ENCODE measurements around the gene R3HDM1. TPM values are rescaled to one million over a fixed set of nuclear protein-coding genes. Genes with fewer than 3 reads are reported as not detected.
"Not testable (repeated sequence)": the region's sequence is repeated elsewhere in the genome, so short reads cannot be mapped to it uniquely, and the experiment has no call there.

R3HDM1 gene
- 26.0 TPM for total RNA-seq

DNA sequence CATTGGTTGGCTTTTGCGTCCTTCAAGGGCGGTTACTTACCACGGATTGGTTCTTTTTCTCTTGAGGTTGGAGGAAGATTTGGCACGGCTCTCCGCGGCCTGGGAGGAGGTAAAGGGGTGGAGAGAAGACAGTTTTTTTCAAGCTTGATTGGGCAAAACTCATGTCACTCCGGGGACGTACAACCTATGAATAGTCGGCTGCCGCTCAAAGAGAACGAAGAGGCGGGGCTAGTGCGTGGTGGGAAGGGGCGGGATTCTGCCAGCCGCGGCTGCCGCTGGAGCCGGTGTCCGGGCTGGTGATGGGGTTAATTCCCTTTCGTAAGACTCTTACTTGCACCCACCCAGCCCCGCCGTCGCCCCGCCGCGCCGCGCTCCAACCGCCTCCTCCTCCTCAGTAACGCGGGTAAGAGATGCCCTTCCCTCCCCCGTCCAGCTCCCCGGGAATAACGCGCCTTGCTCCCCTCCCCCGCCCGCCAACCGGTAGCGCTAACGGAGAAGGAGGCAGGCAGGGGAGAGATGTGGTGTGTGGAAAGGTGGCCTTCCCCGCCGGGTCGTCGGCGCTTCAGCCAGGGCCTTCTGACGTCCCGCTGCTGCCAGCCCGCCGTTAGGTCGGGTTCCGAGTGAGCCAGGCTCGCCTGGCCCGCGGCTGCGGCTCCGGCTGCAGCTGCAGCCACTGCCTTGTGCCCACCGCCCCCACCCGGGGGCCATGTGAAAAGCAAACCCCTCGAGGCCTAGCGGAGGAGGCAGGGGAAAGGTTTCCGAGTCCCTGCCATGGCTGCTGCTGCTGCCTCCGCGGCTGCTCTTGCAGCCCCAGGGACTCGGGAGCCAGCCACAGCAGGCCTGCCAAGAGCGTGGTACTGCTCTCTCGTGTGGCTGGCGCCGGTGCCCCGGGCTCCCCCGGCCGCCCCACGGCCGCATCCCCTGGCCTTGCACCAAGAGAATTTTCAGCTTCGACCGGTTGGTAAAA is at the start of gene R3HDM1:
TSS of gene R3HDM1 (plus strand) at position 254 of the 967 bp plus-strand sequence. CDS start 73,362 bp downstream, outside the sequence.
- peak; percentile 97 for ATAC-seq

DNA sequence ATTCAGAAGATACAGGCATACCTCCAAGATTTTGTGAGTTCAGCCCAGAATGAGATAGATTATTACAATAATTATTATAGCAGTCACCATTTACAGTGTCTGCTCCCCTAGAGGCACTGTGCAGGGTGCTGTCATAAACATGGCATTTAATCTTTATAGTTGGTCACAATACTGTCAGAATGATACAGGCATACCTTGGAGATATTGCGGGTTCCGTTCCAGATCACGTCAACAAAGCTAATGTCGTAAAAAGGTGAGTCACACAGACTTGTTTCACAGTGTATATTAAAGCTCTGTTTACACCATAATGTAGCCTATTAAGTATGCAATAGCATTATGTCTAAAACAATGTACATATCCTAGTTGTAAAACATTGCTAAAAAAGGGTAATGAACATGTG is 45.8 kb upstream of the R3HDM1 start:
- ATAC-seq = no peak

DNA sequence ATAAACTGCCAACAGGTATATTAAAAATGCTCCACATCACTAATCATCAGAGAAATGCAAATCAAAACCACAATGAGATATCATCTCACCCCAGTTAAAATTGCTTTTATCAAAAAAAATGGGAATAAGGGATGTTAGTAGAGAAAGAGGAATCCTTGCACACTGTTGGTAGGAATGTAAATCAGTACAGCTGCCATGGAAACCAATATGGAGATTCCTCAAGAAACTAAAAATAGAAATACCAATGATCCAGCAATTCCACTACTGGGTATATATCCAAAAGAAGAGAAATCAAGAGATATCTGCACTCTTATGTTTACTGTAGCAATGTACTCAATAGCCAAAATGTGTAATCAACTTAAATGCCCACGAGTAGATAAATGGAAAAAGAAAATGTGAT is 40.9 kb upstream of the R3HDM1 start:
- no peak for ATAC-seq

- ATAC-seq = no peak
Measured at GRCh38 chr2:135494503-135494902, 36.8 kb upstream of the R3HDM1 start.

DNA sequence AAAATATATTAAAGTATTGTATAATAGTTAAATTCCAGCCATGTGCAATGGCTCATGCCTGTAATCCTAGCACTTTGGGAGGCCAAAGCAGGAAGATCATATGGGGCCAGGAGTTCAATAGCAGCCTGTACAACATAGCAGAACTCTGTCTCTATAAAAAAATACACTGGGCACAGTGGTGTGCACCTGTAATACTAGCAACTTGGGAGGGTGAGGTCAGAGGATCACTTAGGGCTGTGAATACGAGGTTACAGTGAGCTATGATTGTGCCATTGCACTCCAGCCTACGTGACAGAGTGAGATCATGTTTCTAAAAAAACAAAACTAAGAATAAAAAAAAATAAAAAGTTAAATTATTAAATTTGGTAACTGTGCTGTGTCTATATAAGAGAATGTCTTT is 36.4 kb upstream of the R3HDM1 start:
- no peak for ATAC-seq

DNA sequence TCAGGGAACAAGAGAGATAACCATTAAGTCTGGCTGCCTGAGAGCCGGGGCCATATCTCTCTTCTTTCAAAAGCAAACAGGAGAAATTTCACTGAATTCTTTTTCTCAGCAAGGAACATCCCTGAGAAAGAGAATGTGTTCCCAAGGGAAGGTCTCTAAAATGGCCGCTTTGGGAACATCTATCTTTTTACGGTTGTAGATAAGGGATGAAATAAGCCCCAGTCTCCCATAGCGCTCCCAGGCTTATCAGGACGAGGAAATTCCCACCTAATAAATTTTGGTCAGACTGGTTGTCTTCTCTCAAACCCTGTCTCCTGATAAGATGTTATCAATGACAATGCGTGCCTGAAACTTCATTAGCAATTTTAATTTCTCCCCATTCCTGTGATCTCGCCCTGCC is 32.7 kb upstream of the R3HDM1 start:
- not testable (repeated sequence) for ATAC-seq

GRCh38 chr2:135504811-135505210 is 26.5 kb upstream of the R3HDM1 start:
- no peak for ATAC-seq

DNA sequence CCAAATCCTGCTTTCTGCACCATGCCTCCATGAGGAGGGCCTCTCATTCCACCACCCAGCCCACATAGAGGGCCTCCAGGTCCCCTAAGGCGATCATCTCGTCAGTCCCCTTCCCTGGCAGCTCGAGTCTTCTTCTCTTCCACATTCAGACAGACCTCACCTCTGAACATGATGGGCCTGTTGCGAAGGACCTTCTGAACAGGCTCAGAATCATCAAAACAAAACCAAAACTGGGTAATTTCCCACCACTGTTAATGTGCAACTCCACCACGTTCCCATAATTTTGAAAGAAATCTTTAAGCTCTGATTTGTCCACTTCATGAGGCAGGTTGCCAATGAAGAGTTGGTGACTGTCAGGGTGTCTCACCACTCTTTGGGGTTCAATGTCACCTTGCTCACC is 20.7 kb upstream of the R3HDM1 start:
- no peak for ATAC-seq

DNA sequence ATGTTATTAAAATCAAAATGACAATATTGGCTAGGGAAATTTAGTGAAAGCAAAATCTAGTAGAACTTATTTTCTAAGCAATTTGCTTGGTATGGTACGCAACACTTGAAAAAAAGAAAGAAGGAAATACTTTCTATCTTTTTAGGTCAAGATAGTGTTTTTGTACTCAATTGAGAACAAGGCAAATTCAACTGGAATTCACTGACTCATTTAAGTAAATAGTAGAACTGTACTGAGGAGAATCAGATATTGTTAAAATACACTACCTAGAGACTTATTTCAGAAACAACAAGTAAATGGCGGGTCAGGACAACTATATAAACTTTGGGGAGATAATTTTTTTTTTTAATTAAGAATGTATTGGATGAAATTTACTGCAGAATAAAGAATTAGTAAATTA is 19.2 kb upstream of the R3HDM1 start:
- no peak for ATAC-seq

GRCh38 chr2:135525786-135526185 is 5.5 kb upstream of the R3HDM1 start:
- no peak for ATAC-seq

- no peak for ATAC-seq
Measured at GRCh38 chr2:135528006-135528405, 3.3 kb upstream of the R3HDM1 start.

- peak; percentile 92 for ATAC-seq
Measured at GRCh38 chr2:135530313-135531230, 712 bp upstream of the R3HDM1 start, which contains the start of gene ZRANB3. Gene ZRANB3, minus strand, starts transcription at chr2:135531218.

GRCh38 chr2:135532581-135532980 is 1.3 kb downstream of the R3HDM1 start:
- ATAC-seq = no peak

- ATAC-seq = not testable (repeated sequence)
Measured at GRCh38 chr2:135533545-135533944, 2.3 kb downstream of the R3HDM1 start.

- no peak for ATAC-seq
Measured at GRCh38 chr2:135546436-135546835, 15.2 kb downstream of the R3HDM1 start.

DNA sequence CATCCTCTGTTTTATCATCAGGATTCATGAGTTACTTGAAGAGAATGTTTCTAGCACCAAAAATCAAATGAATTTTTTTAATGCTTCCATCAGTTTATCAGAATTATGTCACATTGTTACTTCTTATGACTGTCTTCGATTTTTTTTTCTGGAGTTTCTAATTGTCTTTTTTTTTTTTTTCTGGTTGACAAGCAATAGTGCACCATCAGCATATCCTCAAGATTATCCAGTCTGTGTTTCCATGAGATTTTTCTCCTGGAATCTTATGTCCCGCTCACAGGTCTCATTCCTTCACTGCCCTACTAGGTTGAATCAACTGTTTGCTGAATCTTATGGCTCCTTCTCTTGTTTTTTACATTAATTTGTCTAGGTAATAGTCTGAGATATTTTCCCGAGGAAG is 16.0 kb downstream of the R3HDM1 start:
- ATAC-seq = no peak

GRCh38 chr2:135551356-135551755 is 20.1 kb downstream of the R3HDM1 start:
- no peak for ATAC-seq

DNA sequence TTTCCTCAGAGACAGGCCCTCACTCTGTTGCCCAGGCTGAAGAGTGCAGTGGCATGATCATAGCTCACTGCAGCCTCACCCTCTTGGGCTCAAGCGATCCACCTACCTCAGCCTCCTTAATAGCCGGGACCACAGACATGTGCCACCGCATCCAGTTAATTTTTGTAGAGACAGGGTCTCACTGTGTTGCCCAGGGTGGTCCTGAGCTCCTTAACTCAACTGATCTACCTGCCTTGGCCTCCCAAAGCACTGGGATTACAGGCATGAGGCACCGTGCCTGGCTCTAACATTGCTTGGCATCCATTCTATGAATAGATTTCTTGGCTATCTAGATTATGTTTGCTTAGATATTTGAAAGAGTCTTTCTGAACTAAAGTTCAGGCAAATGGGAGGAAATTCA is 21.6 kb downstream of the R3HDM1 start:
- no peak for ATAC-seq

GRCh38 chr2:135555311-135555710 is 24.0 kb downstream of the R3HDM1 start:
- ATAC-seq = no peak

DNA sequence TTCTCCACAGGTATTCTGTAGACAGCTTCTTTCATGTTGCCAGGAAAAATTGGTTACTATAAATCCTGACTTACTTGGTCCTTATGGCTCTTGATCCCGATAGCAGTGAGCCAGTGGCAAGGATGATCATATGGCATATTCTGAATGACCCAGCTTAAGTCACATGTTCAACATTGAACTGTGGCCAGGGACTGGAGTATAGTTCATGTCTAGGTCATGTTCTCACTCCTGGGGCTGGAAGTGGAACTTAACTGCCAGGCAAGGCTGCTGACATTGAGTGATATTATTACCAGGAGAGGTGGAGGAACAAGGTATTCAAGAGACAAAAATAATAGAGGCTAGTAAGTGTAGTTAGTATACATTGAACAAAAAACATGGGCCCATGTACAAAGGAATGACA is 26.2 kb downstream of the R3HDM1 start:
- ATAC-seq = no peak

- no peak for ATAC-seq
Measured at GRCh38 chr2:135561925-135562324, 30.6 kb downstream of the R3HDM1 start.

DNA sequence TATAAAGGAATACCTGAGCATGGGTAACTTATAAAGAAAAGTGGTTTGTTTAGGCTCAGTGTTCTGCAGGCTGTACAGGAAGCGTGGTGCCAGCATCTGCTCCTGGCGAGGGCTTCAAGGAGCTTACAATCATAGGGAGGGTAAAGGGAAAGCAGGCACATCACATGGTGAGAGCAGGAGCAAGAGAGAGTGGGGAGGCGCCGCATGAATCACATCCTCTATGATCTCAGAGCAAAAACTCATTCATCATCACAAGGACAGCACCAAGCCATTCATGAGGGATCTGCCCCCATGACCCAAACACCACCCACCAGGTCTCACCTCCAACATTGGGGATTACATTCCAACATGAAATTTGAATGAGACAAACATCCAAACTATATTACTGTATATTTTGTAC is 32.5 kb downstream of the R3HDM1 start:
- no peak for ATAC-seq

- ATAC-seq = no peak
Measured at GRCh38 chr2:135570884-135571283, 39.6 kb downstream of the R3HDM1 start.

Data from esophagus mucosa (tissue), 1 donor.